Liver (tissue), 3 donors: Measurements from ENCODE around the gene DDX54.

Source experiments
- ATF3 ChIP-seq: IDR thresholded peaks from 2 replicates; pipeline ENCODE4 v1.6.1; 2016; ENCODE audit warnings: antibody characterized with exemption
- CTCF ChIP-seq: fragments of 150-350 bp; IDR thresholded peaks from 2 replicates; pipeline ENCODE4 v1.5.1; 2017; ENCODE audit warnings: improper control_type of control experiment, low read depth, low read length; ENCODE audit not compliant: missing input control
- GABPA ChIP-seq, 2 donors: IDR thresholded peaks in 1 of 2; conservative IDR thresholded peaks in 1 of 2; 2 replicates each; pipeline ENCODE4 v1.6.1; 2016; ENCODE audit warnings: antibody characterized with exemption in 2 of 2, mild to moderate bottlenecking in 1 of 2, moderate library complexity in 1 of 2
- HNF4A ChIP-seq, 2 donors: conservative IDR thresholded peaks; 2 replicates each; pipeline ENCODE4 v1.6.1; 2016; ENCODE audit warnings: antibody characterized with exemption in 2 of 2, mild to moderate bottlenecking in 2 of 2
- RAD21 ChIP-seq, 2 donors: IDR thresholded peaks; 2 replicates each; pipeline ENCODE4 v1.6.1; 2016; ENCODE audit warnings: antibody characterized with exemption in 2 of 2, mild to moderate bottlenecking in 2 of 2
- REST ChIP-seq: IDR thresholded peaks from 2 replicates; pipeline ENCODE4 v1.6.1; 2016; ENCODE audit warnings: antibody characterized with exemption, mild to moderate bottlenecking
- SP1 ChIP-seq: IDR thresholded peaks from 2 replicates; pipeline ENCODE4 v1.6.1; 2018; ENCODE audit warnings: antibody characterized with exemption, mild to moderate bottlenecking
- TAF1 ChIP-seq: conservative IDR thresholded peaks from 2 replicates; pipeline ENCODE4 v1.6.1; 2016; ENCODE audit warnings: antibody characterized with exemption, mild to moderate bottlenecking
- YY1 ChIP-seq: IDR thresholded peaks from 2 replicates; pipeline ENCODE4 v1.6.1; 2016; ENCODE audit warnings: antibody characterized with exemption, mild to moderate bottlenecking
- ZBTB33 ChIP-seq: IDR thresholded peaks from 2 replicates; pipeline ENCODE4 v1.6.1; 2016; ENCODE audit warnings: antibody characterized with exemption
- donor health status: healthy.
- donor health status: healthy.

GRCh38 chr12:113186033-113186365 lies 721 bp upstream of the DDX54 start:
- TF ChIP-seq CTCF (no peak), REST (no peak), RAD21 (IDR thresholded peaks at IDR 0.05) (no peak), YY1 (no peak), HNF4A (conservative IDR thresholded peaks at IDR 0.05) (no peak), GABPA (IDR thresholded peaks at IDR 0.05 in 1 of 2, conservative IDR thresholded peaks at IDR 0.05 in 1 of 2) (no peak), ZBTB33 (no peak), SP1 (no peak), TAF1 (no peak), ATF3 (no peak)
